ENCODE results near the gene NUBPL.

NUBPL gene

GRCh38 chr14:31726337-31726736 is 165.1 kb downstream of the NUBPL start:
- Histone ChIP-seq H3K4me3 (ENCODE audit: low read length, poor library complexity, severe bottlenecking) (no peak overlapping the region), H3K36me3 (ENCODE audit: insufficient read depth, low read length) (peaks cover 6% of the 10 kb centered on the region; the same call in 1 of the 2 replicates), H4K20me1 (ENCODE audit: insufficient read depth, low read length, poor library complexity, severe bottlenecking) (no peaks in the 10 kb centered on the region), H3K4me1 (ENCODE audit: insufficient read depth, low read length, poor library complexity, severe bottlenecking) (peaks cover 4% of the 10 kb centered on the region), H3K4me2 (ENCODE audit: low read depth, low read length, poor library complexity, severe bottlenecking) (no peak overlapping the region), H3K9me2 (replicated peaks; ENCODE audit: low read depth, low read length) (no peaks in the 10 kb centered on the region), H3K9me3 (ENCODE audit: insufficient read depth, low read depth, low read length) (peaks cover 10% of the 10 kb centered on the region), H2AFZ (ENCODE audit: low read length) (no peak overlapping the region), H3K27me3 (ENCODE audit: insufficient read depth, low read length, poor library complexity, severe bottlenecking) (no peaks in the 10 kb centered on the region), H3F3A (ENCODE audit: low read depth) (no peaks in the 10 kb centered on the region), H3K79me2 (ENCODE audit: insufficient read depth, low read length) (no peaks in the 10 kb centered on the region), H3K9ac (ENCODE audit: low read depth, low read length, poor library complexity, severe bottlenecking) (no peak overlapping the region)
- TF ChIP-seq CTCF (conservative IDR thresholded peaks at IDR 0.05; ENCODE audit: low read length), result no peak
- TF ChIP-seq EZH2phosphoT487 (IDR thresholded peaks at IDR 0.05; ENCODE audit: borderline replicate concordance), result no peak

- H4K20me1 ChIP-seq (ENCODE audit: insufficient read depth, low read length, poor library complexity, severe bottlenecking), result no peaks in the 10 kb centered on the region
- peaks cover 4% of the 10 kb centered on the region for H3K4me1 ChIP-seq (ENCODE audit: insufficient read depth, low read length, poor library complexity, severe bottlenecking)
- peaks cover 6% of the 10 kb centered on the region; the same call in 1 of the 2 replicates for H3K36me3 ChIP-seq (ENCODE audit: insufficient read depth, low read length)
- no peaks in the 10 kb centered on the region for H3K79me2 ChIP-seq (ENCODE audit: insufficient read depth, low read length)
- peaks cover 13% of the 10 kb centered on the region for H3K9me3 ChIP-seq (ENCODE audit: insufficient read depth, low read depth, low read length)
- no peaks in the 10 kb centered on the region for H3K27me3 ChIP-seq (ENCODE audit: insufficient read depth, low read length, poor library complexity, severe bottlenecking)
- no peaks in the 10 kb centered on the region for H3K9me2 ChIP-seq (replicated peaks; ENCODE audit: low read depth, low read length)
- no peak overlapping the region for H2AFZ ChIP-seq (ENCODE audit: low read length)
- H3K4me3 ChIP-seq (ENCODE audit: low read length, poor library complexity, severe bottlenecking), result no peak overlapping the region
- no peak overlapping the region for H3K4me2 ChIP-seq (ENCODE audit: low read depth, low read length, poor library complexity, severe bottlenecking)
- H3F3A ChIP-seq (ENCODE audit: low read depth), result no peaks in the 10 kb centered on the region
- TF ChIP-seq CTCF (conservative IDR thresholded peaks at IDR 0.05; ENCODE audit: low read length) (no peak), EZH2phosphoT487 (IDR thresholded peaks at IDR 0.05; ENCODE audit: borderline replicate concordance) (no peak)
- H3K9ac ChIP-seq (ENCODE audit: low read depth, low read length, poor library complexity, severe bottlenecking), result no peak overlapping the region
Observed at GRCh38 chr14:31727797-31728196, 166.6 kb downstream of the NUBPL start.

GRCh38 chr14:31740688-31741087 is 179.5 kb downstream of the NUBPL start:
- Histone ChIP-seq H4K20me1 (ENCODE audit: insufficient read depth, low read length, poor library complexity, severe bottlenecking) (no peaks in the 10 kb centered on the region), H3K9me3 (ENCODE audit: insufficient read depth, low read depth, low read length) (no peaks in the 10 kb centered on the region), H3K4me3 (ENCODE audit: low read length, poor library complexity, severe bottlenecking) (no peak overlapping the region), H3K9ac (ENCODE audit: low read depth, low read length, poor library complexity, severe bottlenecking) (no peak overlapping the region), H2AFZ (ENCODE audit: low read length) (no peak overlapping the region), H3K79me2 (ENCODE audit: insufficient read depth, low read length) (no peaks in the 10 kb centered on the region), H3K4me1 (ENCODE audit: insufficient read depth, low read length, poor library complexity, severe bottlenecking) (no peaks in the 10 kb centered on the region), H3K27me3 (ENCODE audit: insufficient read depth, low read length, poor library complexity, severe bottlenecking) (no peaks in the 10 kb centered on the region), H3K4me2 (ENCODE audit: low read depth, low read length, poor library complexity, severe bottlenecking) (no peak overlapping the region), H3F3A (ENCODE audit: low read depth) (no peaks in the 10 kb centered on the region), H3K36me3 (ENCODE audit: insufficient read depth, low read length) (no peaks in the 10 kb centered on the region), H3K9me2 (replicated peaks; ENCODE audit: low read depth, low read length) (no peaks in the 10 kb centered on the region)
- TF ChIP-seq CTCF (conservative IDR thresholded peaks at IDR 0.05; ENCODE audit: low read length), result no peak
- TF ChIP-seq EZH2phosphoT487 (IDR thresholded peaks at IDR 0.05; ENCODE audit: borderline replicate concordance), result no peak
